HepG2 (cell line): ENCODE data around the gene LEPR.

ENCODE experiments used
- ESRRA ChIP-seq: sonication (generic); formaldehyde crosslinking; IDR thresholded peaks from 2 replicates; pipeline ENCODE4 v1.5.1; 2020; ENCODE audit warnings: mild to moderate bottlenecking, low read depth, missing genetic modification reagents
- EZH2 ChIP-seq: conservative IDR thresholded peaks from 2 replicates; pipeline ENCODE4 v1.6.1; 2012; ENCODE audit warnings: mild to moderate bottlenecking, low read depth, low read length, moderate library complexity
- FOXJ3 ChIP-seq: sonication (generic); formaldehyde crosslinking; IDR thresholded peaks from 2 replicates; pipeline ENCODE4 v1.4.0; 2020; ENCODE audit warnings: missing genetic modification reagents, mild to moderate bottlenecking, borderline replicate concordance
- GTF2F1 ChIP-seq: fragments of 150-350 bp; IDR thresholded peaks from 2 replicates; pipeline ENCODE4 v1.6.1; 2014; ENCODE audit warnings: low read length
- POLR2A ChIP-seq, 2 experiments: IDR thresholded peaks; 2 replicates each; pipeline ENCODE4 v1.6.1; 2011; ENCODE audit warnings: low read depth in 2 of 2, low read length in 2 of 2, mild to moderate bottlenecking in 1 of 2, moderate library complexity in 1 of 2; ENCODE audit not compliant: insufficient read depth in 1 of 2
- SSRP1 ChIP-seq: IDR thresholded peaks from 2 replicates; pipeline ENCODE4 v1.6.1; 2016; ENCODE audit warnings: control low read depth
- ZNF24 ChIP-seq: fragments of 450-650 bp; IDR thresholded peaks from 2 replicates; pipeline ENCODE4 v1.6.1; 2017; ENCODE audit warnings: antibody characterized with exemption, mild to moderate bottlenecking
- ZNF264 ChIP-seq: sonication (generic); formaldehyde crosslinking; IDR thresholded peaks from 2 replicates; pipeline ENCODE4 v1.4.0; 2020; ENCODE audit warnings: missing genetic modification reagents
- ZNF441 ChIP-seq: sonication (generic); formaldehyde crosslinking; IDR thresholded peaks from 2 replicates; pipeline ENCODE4 v1.7.0; 2021; ENCODE audit warnings: missing genetic modification reagents, borderline replicate concordance
- TF ChIP-seq, protein P1 (sequence below): sonication (generic); formaldehyde crosslinking; IDR thresholded peaks from 2 replicates; pipeline ENCODE4 v1.5.0; 2020; ENCODE audit warnings: mild to moderate bottlenecking, missing genetic modification reagents
- TF ChIP-seq, protein P2 (sequence below): sonication (generic); formaldehyde crosslinking; IDR thresholded peaks from 2 replicates; pipeline ENCODE4 v1.5.0; 2020; ENCODE audit warnings: mild to moderate bottlenecking, missing genetic modification reagents, moderate library complexity
- TF ChIP-seq, protein P3 (sequence below), 2 experiments: sonication (generic) in 1 of 2; formaldehyde crosslinking in 1 of 2; IDR thresholded peaks; 2 replicates each; pipeline versions ENCODE4 v1.4.0 to v1.6.1; 2016 to 2020; ENCODE audit warnings: borderline replicate concordance in 1 of 2, low read depth in 1 of 2, mild to moderate bottlenecking in 1 of 2, missing genetic modification reagents in 1 of 2
- TF ChIP-seq, protein P4 (sequence below): sonication (generic); IDR thresholded peaks from 2 replicates; pipeline ENCODE4 v1.6.1; 2016; ENCODE audit warnings: low read depth, borderline replicate concordance
- TF ChIP-seq, protein P5 (sequence below): sonication (generic); formaldehyde crosslinking; IDR thresholded peaks from 2 replicates; pipeline ENCODE4 v1.4.0; 2020; ENCODE audit warnings: missing genetic modification reagents

DNA sequence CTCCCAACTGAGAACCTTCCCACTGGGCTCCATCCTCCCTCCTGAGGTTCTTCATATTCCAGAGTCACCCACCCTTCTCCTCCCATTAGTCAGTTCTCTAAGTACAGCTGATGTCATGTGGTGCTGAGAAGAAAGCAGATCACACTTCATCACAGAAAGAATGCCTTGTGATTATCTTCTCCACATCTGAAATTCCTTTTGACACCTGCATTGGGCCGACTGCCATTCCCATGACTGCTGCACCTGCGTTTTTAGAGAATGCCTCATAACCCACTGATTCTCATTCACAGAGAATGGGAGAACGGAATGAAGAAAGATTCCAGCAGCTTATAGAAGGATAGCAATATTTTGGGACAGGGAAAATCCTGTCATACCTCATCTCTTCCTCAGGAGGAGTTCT, 14.3 kb downstream of the LEPR start:
- no peak for TF ChIP-seq POLR2A (IDR thresholded peaks at IDR 0.05; ENCODE audit: insufficient read depth in 1 of 2, low read depth in 2 of 2, low read length in 2 of 2)
- TF ChIP-seq, protein P1, sequence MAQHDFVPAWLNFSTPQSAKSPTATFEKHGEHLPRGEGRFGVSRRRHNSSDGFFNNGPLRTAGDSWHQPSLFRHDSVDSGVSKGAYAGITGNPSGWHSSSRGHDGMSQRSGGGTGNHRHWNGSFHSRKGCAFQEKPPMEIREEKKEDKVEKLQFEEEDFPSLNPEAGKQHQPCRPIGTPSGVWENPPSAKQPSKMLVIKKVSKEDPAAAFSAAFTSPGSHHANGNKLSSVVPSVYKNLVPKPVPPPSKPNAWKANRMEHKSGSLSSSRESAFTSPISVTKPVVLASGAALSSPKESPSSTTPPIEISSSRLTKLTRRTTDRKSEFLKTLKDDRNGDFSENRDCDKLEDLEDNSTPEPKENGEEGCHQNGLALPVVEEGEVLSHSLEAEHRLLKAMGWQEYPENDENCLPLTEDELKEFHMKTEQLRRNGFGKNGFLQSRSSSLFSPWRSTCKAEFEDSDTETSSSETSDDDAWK (CRISPR knock-in tag) = no peak
- TF ChIP-seq ZNF441 (CRISPR knock-in tag) = no peak
- no peak for TF ChIP-seq EZH2
- TF ChIP-seq, protein P2, sequence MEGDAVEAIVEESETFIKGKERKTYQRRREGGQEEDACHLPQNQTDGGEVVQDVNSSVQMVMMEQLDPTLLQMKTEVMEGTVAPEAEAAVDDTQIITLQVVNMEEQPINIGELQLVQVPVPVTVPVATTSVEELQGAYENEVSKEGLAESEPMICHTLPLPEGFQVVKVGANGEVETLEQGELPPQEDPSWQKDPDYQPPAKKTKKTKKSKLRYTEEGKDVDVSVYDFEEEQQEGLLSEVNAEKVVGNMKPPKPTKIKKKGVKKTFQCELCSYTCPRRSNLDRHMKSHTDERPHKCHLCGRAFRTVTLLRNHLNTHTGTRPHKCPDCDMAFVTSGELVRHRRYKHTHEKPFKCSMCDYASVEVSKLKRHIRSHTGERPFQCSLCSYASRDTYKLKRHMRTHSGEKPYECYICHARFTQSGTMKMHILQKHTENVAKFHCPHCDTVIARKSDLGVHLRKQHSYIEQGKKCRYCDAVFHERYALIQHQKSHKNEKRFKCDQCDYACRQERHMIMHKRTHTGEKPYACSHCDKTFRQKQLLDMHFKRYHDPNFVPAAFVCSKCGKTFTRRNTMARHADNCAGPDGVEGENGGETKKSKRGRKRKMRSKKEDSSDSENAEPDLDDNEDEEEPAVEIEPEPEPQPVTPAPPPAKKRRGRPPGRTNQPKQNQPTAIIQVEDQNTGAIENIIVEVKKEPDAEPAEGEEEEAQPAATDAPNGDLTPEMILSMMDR (CRISPR knock-in tag) = no peak
- TF ChIP-seq, protein P3, sequence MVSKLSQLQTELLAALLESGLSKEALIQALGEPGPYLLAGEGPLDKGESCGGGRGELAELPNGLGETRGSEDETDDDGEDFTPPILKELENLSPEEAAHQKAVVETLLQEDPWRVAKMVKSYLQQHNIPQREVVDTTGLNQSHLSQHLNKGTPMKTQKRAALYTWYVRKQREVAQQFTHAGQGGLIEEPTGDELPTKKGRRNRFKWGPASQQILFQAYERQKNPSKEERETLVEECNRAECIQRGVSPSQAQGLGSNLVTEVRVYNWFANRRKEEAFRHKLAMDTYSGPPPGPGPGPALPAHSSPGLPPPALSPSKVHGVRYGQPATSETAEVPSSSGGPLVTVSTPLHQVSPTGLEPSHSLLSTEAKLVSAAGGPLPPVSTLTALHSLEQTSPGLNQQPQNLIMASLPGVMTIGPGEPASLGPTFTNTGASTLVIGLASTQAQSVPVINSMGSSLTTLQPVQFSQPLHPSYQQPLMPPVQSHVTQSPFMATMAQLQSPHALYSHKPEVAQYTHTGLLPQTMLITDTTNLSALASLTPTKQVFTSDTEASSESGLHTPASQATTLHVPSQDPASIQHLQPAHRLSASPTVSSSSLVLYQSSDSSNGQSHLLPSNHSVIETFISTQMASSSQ (IDR thresholded peaks at IDR 0.05; ENCODE audit: low read depth) = no peak
- TF ChIP-seq, protein P3 (CRISPR knock-in tag; IDR thresholded peaks at IDR 0.05; ENCODE audit: borderline replicate concordance) = no peak
- TF ChIP-seq ZNF264 (CRISPR knock-in tag) = no peak
- TF ChIP-seq FOXJ3 (CRISPR knock-in tag) = no peak
- no peak for TF ChIP-seq GTF2F1
- no peak for TF ChIP-seq SSRP1 (CRISPR knock-in tag)
- TF ChIP-seq, protein P4, sequence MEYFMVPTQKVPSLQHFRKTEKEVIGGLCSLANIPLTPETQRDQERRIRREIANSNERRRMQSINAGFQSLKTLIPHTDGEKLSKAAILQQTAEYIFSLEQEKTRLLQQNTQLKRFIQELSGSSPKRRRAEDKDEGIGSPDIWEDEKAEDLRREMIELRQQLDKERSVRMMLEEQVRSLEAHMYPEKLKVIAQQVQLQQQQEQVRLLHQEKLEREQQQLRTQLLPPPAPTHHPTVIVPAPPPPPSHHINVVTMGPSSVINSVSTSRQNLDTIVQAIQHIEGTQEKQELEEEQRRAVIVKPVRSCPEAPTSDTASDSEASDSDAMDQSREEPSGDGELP = no peak
- TF ChIP-seq ESRRA (CRISPR knock-in tag) = no peak
- TF ChIP-seq, protein P5, sequence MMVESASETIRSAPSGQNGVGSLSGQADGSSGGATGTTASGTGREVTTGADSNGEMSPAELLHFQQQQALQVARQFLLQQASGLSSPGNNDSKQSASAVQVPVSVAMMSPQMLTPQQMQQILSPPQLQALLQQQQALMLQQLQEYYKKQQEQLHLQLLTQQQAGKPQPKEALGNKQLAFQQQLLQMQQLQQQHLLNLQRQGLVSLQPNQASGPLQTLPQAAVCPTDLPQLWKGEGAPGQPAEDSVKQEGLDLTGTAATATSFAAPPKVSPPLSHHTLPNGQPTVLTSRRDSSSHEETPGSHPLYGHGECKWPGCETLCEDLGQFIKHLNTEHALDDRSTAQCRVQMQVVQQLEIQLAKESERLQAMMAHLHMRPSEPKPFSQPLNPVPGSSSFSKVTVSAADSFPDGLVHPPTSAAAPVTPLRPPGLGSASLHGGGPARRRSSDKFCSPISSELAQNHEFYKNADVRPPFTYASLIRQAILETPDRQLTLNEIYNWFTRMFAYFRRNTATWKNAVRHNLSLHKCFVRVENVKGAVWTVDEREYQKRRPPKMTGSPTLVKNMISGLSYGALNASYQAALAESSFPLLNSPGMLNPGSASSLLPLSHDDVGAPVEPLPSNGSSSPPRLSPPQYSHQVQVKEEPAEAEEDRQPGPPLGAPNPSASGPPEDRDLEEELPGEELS (CRISPR knock-in tag) = no peak
- TF ChIP-seq ZNF24 = no peak
